ENCODE measurements around the gene DNASE1L3. TPM values are rescaled to one million over a fixed set of nuclear protein-coding genes. Genes with fewer than 3 reads are reported as not detected.

DNASE1L3 gene, protein sequence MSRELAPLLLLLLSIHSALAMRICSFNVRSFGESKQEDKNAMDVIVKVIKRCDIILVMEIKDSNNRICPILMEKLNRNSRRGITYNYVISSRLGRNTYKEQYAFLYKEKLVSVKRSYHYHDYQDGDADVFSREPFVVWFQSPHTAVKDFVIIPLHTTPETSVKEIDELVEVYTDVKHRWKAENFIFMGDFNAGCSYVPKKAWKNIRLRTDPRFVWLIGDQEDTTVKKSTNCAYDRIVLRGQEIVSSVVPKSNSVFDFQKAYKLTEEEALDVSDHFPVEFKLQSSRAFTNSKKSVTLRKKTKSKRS
- 1 to 10 TPM in 2 of 4 donors, under 1 TPM in 1, not detected in 1; 0.58 to 2.4 (median 1.3) TPM for total RNA-seq

DNA sequence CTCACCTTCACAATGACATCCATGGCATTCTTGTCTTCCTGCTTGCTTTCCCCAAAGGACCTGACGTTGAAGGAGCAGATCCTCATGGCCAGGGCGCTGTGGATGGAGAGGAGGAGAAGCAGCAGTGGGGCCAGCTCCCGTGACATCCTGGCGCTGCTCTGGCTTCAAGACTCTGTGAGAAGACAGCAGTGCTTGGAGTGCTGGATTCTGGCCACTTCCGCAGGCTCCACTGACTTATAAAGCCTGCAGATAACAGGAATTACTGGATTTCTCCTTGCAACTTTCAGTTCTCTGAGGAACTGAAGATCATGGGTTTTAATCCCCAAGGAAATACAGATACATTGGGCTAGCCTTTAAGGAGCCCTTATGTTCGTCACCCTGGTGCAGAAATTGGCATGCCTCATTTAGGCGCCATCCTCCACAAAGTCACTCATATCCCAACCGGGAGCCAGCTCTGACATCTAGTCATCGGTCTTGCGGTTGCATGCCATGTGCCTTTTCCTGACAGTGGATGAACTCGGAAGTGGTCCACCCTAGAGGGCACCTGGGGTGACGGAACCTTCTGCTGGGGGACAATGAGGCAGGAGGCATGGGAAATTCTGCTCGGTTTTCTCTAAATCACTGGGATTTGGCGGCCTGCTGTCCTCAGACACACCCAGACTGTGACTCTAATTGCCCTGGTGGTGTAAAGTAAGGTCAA lies at the start of gene DNASE1L3:
Gene DNASE1L3, minus strand, starts transcription at position 212 of the 700 bp plus-strand sequence. Its CDS starts 66 bp downstream, at position 146.
- Histone ChIP-seq H3K27ac (no peak within 1 kb of the TSS), H3K27me3 (no peaks in the 10 kb centered on the region), H3K4me3 (no peak within 1 kb of the TSS), H3K36me3 (no peaks in the 10 kb centered on the region), H3K4me1 (no peaks in the 10 kb centered on the region), H3K9me3 (no peaks in the 10 kb centered on the region)
- ATAC-seq, result peak; percentile 34
- TF ChIP-seq POLR2A (IDR thresholded peaks at IDR 0.05) (no peak), EP300 (IDR thresholded peaks at IDR 0.05) (no peak), POLR2AphosphoS5 (IDR thresholded peaks at IDR 0.05) (no peak)
- TF ChIP-seq, protein P1, sequence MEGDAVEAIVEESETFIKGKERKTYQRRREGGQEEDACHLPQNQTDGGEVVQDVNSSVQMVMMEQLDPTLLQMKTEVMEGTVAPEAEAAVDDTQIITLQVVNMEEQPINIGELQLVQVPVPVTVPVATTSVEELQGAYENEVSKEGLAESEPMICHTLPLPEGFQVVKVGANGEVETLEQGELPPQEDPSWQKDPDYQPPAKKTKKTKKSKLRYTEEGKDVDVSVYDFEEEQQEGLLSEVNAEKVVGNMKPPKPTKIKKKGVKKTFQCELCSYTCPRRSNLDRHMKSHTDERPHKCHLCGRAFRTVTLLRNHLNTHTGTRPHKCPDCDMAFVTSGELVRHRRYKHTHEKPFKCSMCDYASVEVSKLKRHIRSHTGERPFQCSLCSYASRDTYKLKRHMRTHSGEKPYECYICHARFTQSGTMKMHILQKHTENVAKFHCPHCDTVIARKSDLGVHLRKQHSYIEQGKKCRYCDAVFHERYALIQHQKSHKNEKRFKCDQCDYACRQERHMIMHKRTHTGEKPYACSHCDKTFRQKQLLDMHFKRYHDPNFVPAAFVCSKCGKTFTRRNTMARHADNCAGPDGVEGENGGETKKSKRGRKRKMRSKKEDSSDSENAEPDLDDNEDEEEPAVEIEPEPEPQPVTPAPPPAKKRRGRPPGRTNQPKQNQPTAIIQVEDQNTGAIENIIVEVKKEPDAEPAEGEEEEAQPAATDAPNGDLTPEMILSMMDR (IDR thresholded peaks at IDR 0.05), result no peak
- 80 to 83% methylated on average over 4 to 5 of the region's 14 CpGs for WGBS, 2 donors (ENCODE audit: low coverage in 1 of 2)

DNA sequence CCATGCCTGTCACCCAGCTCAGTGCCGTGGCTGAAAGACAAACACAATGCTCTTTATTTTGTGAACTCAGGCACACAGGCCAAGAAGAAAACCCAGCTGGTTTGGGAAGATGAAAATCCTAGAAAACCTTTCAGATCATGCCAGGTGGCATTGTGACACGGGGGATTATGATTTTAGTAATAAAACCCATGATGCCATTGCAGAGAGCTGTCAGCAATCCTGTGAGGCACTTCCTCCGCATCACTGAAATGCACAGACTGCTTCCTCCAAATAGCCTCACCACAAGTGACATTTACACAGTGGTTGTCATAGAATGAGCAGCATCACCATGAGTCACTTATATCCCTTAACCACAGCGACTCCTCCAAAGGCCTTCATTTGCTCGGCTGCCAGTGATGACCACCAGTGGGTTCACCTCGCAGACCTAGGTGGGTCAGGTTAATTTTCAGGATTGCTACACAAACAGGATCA lies 49.5 kb upstream of the DNASE1L3 start:
- H3K9me3 ChIP-seq, result no peaks in the 10 kb centered on the region
- H3K36me3 ChIP-seq, result peaks cover 0 to 54% of the 10 kb centered on the region in 2 donors
- H3K4me3 ChIP-seq, result no peak overlapping the region
- H3K4me1 ChIP-seq, result no peaks in the 10 kb centered on the region
- no peak for TF ChIP-seq POLR2A (IDR thresholded peaks at IDR 0.05)
- TF ChIP-seq POLR2AphosphoS5 (IDR thresholded peaks at IDR 0.05), result no peak
- no peak for TF ChIP-seq EP300 (IDR thresholded peaks at IDR 0.05)
- TF ChIP-seq, protein P1 (IDR thresholded peaks at IDR 0.05), result no peak
- H3K27me3 ChIP-seq, result no peaks in the 10 kb centered on the region
- ATAC-seq, result no peak
- H3K27ac ChIP-seq, result no peak overlapping the region
- WGBS, 2 donors (ENCODE audit: low coverage in 1 of 2), result 68 to 87% methylated on average over 3 of the region's 6 CpGs

DNA sequence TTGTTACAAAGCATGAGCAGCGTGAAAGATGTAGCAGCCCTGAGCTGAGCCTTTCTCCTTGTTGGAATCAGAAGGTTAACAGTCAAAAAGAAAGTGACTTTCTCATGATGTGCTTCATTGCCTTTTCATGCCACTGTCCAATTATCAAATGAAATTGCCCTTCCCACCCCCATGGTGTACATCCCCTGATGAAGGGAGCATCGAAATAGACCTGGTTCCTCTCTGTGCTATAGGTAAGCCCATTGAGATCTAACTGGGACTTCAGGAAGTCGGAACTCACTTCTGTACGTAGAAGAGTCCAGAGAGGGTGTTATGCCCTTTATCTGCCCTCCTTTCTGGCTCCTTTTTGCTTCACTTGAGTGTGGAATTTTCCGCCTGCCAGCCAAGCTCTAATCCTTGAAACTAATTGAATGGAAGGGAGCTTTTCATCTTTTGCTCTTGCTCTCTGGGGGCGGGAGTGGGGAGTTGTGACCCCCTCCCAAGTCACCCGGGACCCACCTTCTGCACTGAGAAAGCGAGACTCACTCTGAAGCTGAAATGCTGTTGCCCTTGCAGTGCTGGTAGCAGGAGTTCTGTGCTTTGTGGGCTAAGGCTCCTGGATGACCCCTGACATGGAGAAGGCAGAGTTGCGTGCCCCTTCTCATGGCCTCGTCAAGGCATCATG lies 47.8 kb upstream of the DNASE1L3 start:
- 82 to 94% methylated on average over 5 to 7 of the region's 10 CpGs for WGBS, 2 donors (ENCODE audit: low coverage in 1 of 2)
- Histone ChIP-seq H3K36me3 (peaks cover 0 to 54% of the 10 kb centered on the region in 2 donors), H3K27ac (no peak overlapping the region), H3K9me3 (no peaks in the 10 kb centered on the region), H3K4me1 (no peaks in the 10 kb centered on the region), H3K4me3 (no peak overlapping the region), H3K27me3 (no peaks in the 10 kb centered on the region)
- no peak for TF ChIP-seq EP300 (IDR thresholded peaks at IDR 0.05)
- no peak for TF ChIP-seq POLR2A (IDR thresholded peaks at IDR 0.05)
- no peak for TF ChIP-seq POLR2AphosphoS5 (IDR thresholded peaks at IDR 0.05)
- TF ChIP-seq, protein P1 (IDR thresholded peaks at IDR 0.05), result no peak
- no peak for ATAC-seq

DNA sequence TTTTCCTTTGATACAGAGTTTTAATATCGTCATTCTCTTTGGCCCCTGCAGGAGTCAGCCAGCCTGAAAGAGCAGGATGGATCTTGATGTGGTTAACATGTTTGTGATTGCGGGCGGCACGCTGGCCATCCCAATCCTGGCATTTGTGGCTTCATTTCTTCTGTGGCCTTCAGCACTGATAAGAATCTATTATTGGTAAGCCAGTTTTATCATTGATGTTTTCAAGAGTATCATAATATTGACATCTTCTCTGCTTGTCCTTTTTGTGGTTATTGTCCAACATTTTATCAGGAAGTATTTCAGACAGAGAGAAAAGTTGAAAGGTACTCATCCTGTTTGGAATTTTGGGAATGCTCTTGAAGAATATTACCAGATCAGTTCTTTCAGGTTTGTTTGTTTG lies 45.7 kb upstream of the DNASE1L3 start:
- Histone ChIP-seq H3K9me3 (no peaks in the 10 kb centered on the region), H3K36me3 (peaks cover 0 to 54% of the 10 kb centered on the region in 2 donors), H3K4me3 (no peak overlapping the region), H3K4me1 (peaks cover 0 to 16% (median 0%) of the 10 kb centered on the region in 3 donors), H3K27me3 (no peaks in the 10 kb centered on the region), H3K27ac (no peak overlapping the region)
- 98% methylated on average over 4 of the region's 4 CpGs; no CpG with 5 or more reads in 1 of the 2 donors for WGBS, 2 donors (ENCODE audit: low coverage in 1 of 2)
- TF ChIP-seq, protein P1 (IDR thresholded peaks at IDR 0.05), result no peak
- ATAC-seq, result no peak

Measured in gastroesophageal sphincter (tissue), 4 donors.